Measurements from ENCODE around the gene MFSD2B. TPM values are rescaled to one million over a fixed set of nuclear protein-coding genes. Genes with fewer than 3 reads are reported as not detected.

MFSD2B gene
- total RNA-seq, 1 donor from 2014 or later = not detected

DNA sequence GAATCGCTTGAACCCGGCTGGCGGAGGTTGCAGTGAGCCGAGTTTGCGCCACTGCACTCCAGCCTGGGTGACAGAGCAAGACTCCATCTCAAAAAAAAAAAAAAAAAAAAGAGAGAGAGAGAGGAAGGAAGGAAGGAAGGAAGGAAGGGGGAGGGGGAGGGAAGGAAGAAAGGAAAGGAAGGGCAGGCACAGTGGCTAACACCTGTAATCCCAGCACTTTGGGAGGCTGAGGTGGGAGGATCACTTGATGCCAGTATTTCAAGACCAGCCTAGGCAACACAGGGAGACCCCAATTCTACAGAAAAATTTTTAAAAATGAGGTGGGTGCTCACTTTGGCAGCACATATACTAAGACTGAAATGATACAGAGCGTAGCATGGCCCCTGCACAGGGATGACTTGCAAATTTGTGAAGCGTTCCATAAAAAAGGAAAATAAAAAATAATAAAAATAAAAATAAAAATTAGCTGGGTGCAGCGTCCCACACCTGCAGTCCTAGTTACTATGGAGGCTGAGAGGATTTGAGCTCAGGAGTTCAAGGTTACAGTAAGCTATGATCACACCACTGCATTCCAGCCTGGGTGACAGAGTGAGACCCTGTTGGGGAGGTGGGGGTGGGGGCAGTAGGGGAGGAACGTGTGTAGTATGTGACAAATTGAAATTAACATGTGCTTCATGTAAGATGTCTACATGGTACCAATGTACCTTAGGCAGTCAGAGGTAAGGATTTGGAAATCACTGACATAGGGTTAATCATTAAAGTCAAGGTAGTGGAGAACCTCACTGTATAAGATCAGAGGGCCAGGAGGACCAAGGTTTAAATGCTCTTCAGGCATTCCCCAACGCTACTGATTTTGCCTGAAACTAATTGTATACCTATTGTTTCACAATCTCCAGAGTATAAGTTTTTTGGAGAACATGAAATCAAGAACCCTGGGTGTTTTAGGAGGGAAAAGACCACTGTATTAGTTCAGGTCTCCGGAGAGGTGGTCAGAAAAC lies 35.9 kb downstream of the MFSD2B start:
- no peaks in the 10 kb centered on the region for H3K9me3 Mint-ChIP-seq
- CTCF ChIA-PET = no interaction called here
- H3K4me3 Mint-ChIP-seq = peak overlapping the region; percentile 96
- TF ChIP-seq, protein P1, sequence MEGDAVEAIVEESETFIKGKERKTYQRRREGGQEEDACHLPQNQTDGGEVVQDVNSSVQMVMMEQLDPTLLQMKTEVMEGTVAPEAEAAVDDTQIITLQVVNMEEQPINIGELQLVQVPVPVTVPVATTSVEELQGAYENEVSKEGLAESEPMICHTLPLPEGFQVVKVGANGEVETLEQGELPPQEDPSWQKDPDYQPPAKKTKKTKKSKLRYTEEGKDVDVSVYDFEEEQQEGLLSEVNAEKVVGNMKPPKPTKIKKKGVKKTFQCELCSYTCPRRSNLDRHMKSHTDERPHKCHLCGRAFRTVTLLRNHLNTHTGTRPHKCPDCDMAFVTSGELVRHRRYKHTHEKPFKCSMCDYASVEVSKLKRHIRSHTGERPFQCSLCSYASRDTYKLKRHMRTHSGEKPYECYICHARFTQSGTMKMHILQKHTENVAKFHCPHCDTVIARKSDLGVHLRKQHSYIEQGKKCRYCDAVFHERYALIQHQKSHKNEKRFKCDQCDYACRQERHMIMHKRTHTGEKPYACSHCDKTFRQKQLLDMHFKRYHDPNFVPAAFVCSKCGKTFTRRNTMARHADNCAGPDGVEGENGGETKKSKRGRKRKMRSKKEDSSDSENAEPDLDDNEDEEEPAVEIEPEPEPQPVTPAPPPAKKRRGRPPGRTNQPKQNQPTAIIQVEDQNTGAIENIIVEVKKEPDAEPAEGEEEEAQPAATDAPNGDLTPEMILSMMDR (IDR thresholded peaks at IDR 0.05) = no peak
- H3K27me3 Mint-ChIP-seq = no peaks in the 10 kb centered on the region
- H3K4me1 Mint-ChIP-seq = peaks cover 29% of the 10 kb centered on the region
- no peak for DNase-seq
- no peak overlapping the region for H3K27ac Mint-ChIP-seq
- no peak for ATAC-seq (ENCODE audit: low read depth)
- POLR2A ChIA-PET = interaction anchor here (0.6 to 2.9 kb wide), 3 partner anchors 31 to 1115 kb away, joined by 4 to 57 read pairs (median 45); partner anchors contain the start of genes ATAD2B and SF3B6
- H3K36me3 Mint-ChIP-seq (ENCODE audit: low read depth) = peaks cover 9% of the 10 kb centered on the region
- intact Hi-C loops (cut with micrococcal nuclease) = loop anchor here (2.0 kb wide), 2 partner anchors 39 to 77 kb away; partner anchors contain the start of genes FAM228B, PFN4 and TP53I3

GRCh38 chr2:24046599-24046929 lies 36.7 kb downstream of the MFSD2B start:
- TF ChIP-seq, protein P1 (IDR thresholded peaks at IDR 0.05) = no peak
- CTCF ChIA-PET = interaction anchor here (1.6 kb wide), 1 partner anchor 119 kb away, joined by 7 read pairs; the partner anchor contains the start of gene ATAD2B
- H3K9me3 Mint-ChIP-seq = no peaks in the 10 kb centered on the region
- H3K27ac Mint-ChIP-seq = no peak overlapping the region
- intact Hi-C loops (cut with micrococcal nuclease) = loop anchor here (2.0 kb wide), 2 partner anchors 38 to 76 kb away; partner anchors contain the start of genes FAM228B, PFN4 and TP53I3
- ATAC-seq (ENCODE audit: low read depth) (no peak), DNase-seq (no peak)
- peaks cover 9% of the 10 kb centered on the region for H3K36me3 Mint-ChIP-seq (ENCODE audit: low read depth)
- H3K27me3 Mint-ChIP-seq = no peaks in the 10 kb centered on the region
- POLR2A ChIA-PET = interaction anchor here (1.7 to 2.9 kb wide), 4 partner anchors 30 to 154 kb away, joined by 6 to 57 read pairs (median 30); partner anchors contain the start of genes ATAD2B, SF3B6 and TP53I3
- H3K4me1 Mint-ChIP-seq = peaks cover 29% of the 10 kb centered on the region
- peak overlapping the region; percentile 96 for H3K4me3 Mint-ChIP-seq

GRCh38 chr2:24046930-24047702 lies 37.2 kb downstream of the MFSD2B start, which contains the start of gene WDCP:
Gene WDCP, minus strand, starts transcription at chr2:24047391. Its CDS starts 7,897 bp downstream, at chr2:24039494.
- CTCF ChIA-PET = interaction anchor here (0.7 to 1.6 kb wide), 3 partner anchors 29 to 120 kb away, joined by 3 to 7 read pairs (median 5); partner anchors contain the start of genes ATAD2B and SF3B6
- Mint-ChIP-seq H3K27me3 (no peaks in the 10 kb centered on the region), H3K9me3 (no peaks in the 10 kb centered on the region), H3K27ac (peak within 1 kb of the TSS; percentile 89), H3K4me3 (peak within 1 kb of the TSS; percentile 96), H3K36me3 (ENCODE audit: low read depth) (peaks cover 9% of the 10 kb centered on the region), H3K4me1 (peaks cover 29% of the 10 kb centered on the region)
- intact Hi-C loops (cut with micrococcal nuclease) = loop anchor here (1.0 to 2.0 kb wide), 5 partner anchors 29 to 120 kb away; partner anchors contain the start of genes ATAD2B, FAM228B, PFN4 and SF3B6
- TF ChIP-seq, protein P1 (IDR thresholded peaks at IDR 0.05) = no peak
- peak; percentile 98 for ATAC-seq (ENCODE audit: low read depth)
- peak; percentile 79 for DNase-seq
- POLR2A ChIA-PET = interaction anchor here (0.5 to 2.9 kb wide), 7 partner anchors 29 to 925 kb away, joined by 3 to 57 read pairs (median 6); partner anchors contain the start of genes ATAD2B, SF3B6 and TP53I3

DNA sequence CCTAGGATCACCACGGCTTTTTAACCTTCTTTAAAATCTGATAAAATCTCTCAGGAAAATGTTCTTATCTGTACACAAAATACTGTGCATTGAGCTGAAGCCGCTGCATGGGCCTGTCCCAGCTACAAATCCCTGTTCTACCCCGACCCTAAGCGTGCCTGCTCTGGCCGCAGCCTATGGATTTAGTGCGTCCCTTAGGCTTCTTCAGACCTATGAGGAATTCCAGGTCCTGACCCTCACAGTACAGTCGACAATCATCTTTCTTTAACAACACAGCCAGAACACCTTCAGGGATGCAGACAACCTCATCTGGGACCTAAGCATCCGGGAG lies 37.8 kb downstream of the MFSD2B start:
- Mint-ChIP-seq H3K36me3 (ENCODE audit: low read depth) (peaks cover 9% of the 10 kb centered on the region), H3K27ac (peak overlapping the region; percentile 89), H3K9me3 (no peaks in the 10 kb centered on the region), H3K4me1 (peaks cover 29% of the 10 kb centered on the region), H3K27me3 (no peaks in the 10 kb centered on the region), H3K4me3 (peak overlapping the region; percentile 96)
- CTCF ChIA-PET = interaction anchor here (0.7 to 1.6 kb wide), 3 partner anchors 29 to 121 kb away, joined by 3 to 7 read pairs (median 5); partner anchors contain the start of genes ATAD2B and SF3B6
- ATAC-seq (ENCODE audit: low read depth) = no peak
- intact Hi-C loops (cut with micrococcal nuclease) = loop anchor here (1.0 to 2.0 kb wide), 5 partner anchors 29 to 120 kb away; partner anchors contain the start of genes ATAD2B, FAM228B, PFN4 and SF3B6
- POLR2A ChIA-PET = interaction anchor here (0.5 to 2.9 kb wide), 7 partner anchors 29 to 925 kb away, joined by 3 to 57 read pairs (median 6); partner anchors contain the start of genes ATAD2B, SF3B6 and TP53I3
- no peak for DNase-seq
- TF ChIP-seq, protein P1 (IDR thresholded peaks at IDR 0.05) = no peak
